IMR-90 (cell line): ENCODE data around the gene SPATA31E1. TPM values are rescaled to one million over a fixed set of nuclear protein-coding genes. Genes with fewer than 3 reads are reported as not detected.

Experiments
- ATAC-seq: fragments of 200-7000 bp; cut with Tn5 transposase; 2 replicates; pipeline ENCODE4 v1.9.1; 2020; ENCODE audit warnings: low read depth, mild to moderate bottlenecking, moderate library complexity
- BruUV-seq: library from RNA; stranded (reverse); fragments of 400-500 nt; replicated peaks from 2 replicates; lab custom pipeline; 2021; lab: Mats Ljungman, UMichigan
- CTCF ChIA-PET: fragments of 300-600 bp; formaldehyde crosslinking; extraction: SDS; loops from one replicate; lab custom pipeline; 2021; ENCODE audit warnings: antibody characterized with exemption; lab: Yijun Ruan, JAX
- POLR2A ChIA-PET: fragments of 300-600 bp; sonication (Branson Sonifier 250); formaldehyde crosslinking; loops from one replicate; lab custom pipeline; 2022; ENCODE audit warnings: antibody characterized with exemption; ENCODE audit not compliant: unreplicated experiment; lab: Charles Lee
- DNase-seq: peaks from one replicate; pipeline ENCODE4 v3.0.0; 2013
- H2AFZ ChIP-seq: replicated peaks from 2 replicates; pipeline ENCODE3; 2013; ENCODE audit warnings: low read length, mild to moderate bottlenecking; ENCODE audit not compliant: poor library complexity
- H2AK5ac ChIP-seq: 2 replicates; pipeline ENCODE4 v1.6.1; 2013; ENCODE audit warnings: low read depth, low read length, inconsistent platforms
- H2AK9ac ChIP-seq: replicated peaks from 2 replicates; pipeline ENCODE3; 2013; ENCODE audit warnings: mild to moderate bottlenecking, low read depth, low read length, moderate library complexity; ENCODE audit not compliant: poor library complexity
- H2BK120ac ChIP-seq: 2 replicates; pipeline ENCODE4 v1.6.1; 2013; ENCODE audit warnings: low read depth, low read length, inconsistent platforms
- H2BK15ac ChIP-seq: 3 replicates; pipeline ENCODE4 v1.6.1; 2013; ENCODE audit warnings: low read depth, low read length, inconsistent platforms
- H2BK20ac ChIP-seq: 2 replicates; pipeline ENCODE4 v1.6.1; 2013; ENCODE audit warnings: low read depth, mild to moderate bottlenecking, inconsistent platforms, low read length, moderate library complexity
- H2BK5ac ChIP-seq: 2 replicates; pipeline ENCODE4 v1.6.1; 2013; ENCODE audit warnings: mild to moderate bottlenecking, low read depth, low read length, inconsistent platforms; ENCODE audit not compliant: poor library complexity, severe bottlenecking
- H3K14ac ChIP-seq: replicated peaks from 2 replicates; pipeline ENCODE4 v1.6.1; 2013; ENCODE audit warnings: low read depth, low read length, inconsistent platforms
- H3K18ac ChIP-seq: 2 replicates; pipeline ENCODE4 v1.6.1; 2013; ENCODE audit warnings: low read depth, low read length, control low read depth
- H3K23ac ChIP-seq: 2 replicates; pipeline ENCODE4 v1.6.1; 2013; ENCODE audit warnings: low read depth, low read length, inconsistent platforms
- H3K27ac ChIP-seq: 2 replicates; pipeline ENCODE4 v1.5.1; 2013; ENCODE audit warnings: mild to moderate bottlenecking, control low read depth, low read length; ENCODE audit not compliant: insufficient read depth
- H3K27me3 ChIP-seq: 2 replicates; pipeline ENCODE4 v1.6.1; 2013; ENCODE audit warnings: low read length; ENCODE audit not compliant: control insufficient read depth, insufficient read depth
- H3K36me3 ChIP-seq: 2 replicates; pipeline ENCODE4 v1.6.1; 2013; ENCODE audit warnings: low read length, mixed read lengths; ENCODE audit not compliant: control insufficient read depth, insufficient read depth
- H3K4ac ChIP-seq: 2 replicates; pipeline ENCODE4 v1.6.1; 2013; ENCODE audit warnings: low read depth, low read length, inconsistent platforms
- H3K4me1 ChIP-seq: 2 replicates; pipeline ENCODE4 v1.6.1; 2013; ENCODE audit warnings: low read length, mixed read lengths; ENCODE audit not compliant: control insufficient read depth, insufficient read depth
- H3K4me2 ChIP-seq: 2 replicates; pipeline ENCODE4 v1.6.1; 2013; ENCODE audit warnings: low read depth, mild to moderate bottlenecking, control low read depth, low read length, moderate library complexity
- H3K4me3 ChIP-seq: 2 replicates; pipeline ENCODE4 v1.5.1; 2013; ENCODE audit warnings: low read depth, mild to moderate bottlenecking, control low read depth, low read length, moderate library complexity; ENCODE audit not compliant: insufficient read depth
- H3K56ac ChIP-seq: 2 replicates; pipeline ENCODE4 v1.6.1; 2013; ENCODE audit warnings: low read length, inconsistent platforms; ENCODE audit not compliant: insufficient read depth; ENCODE audit errors: extremely low read depth
- H3K79me1 ChIP-seq, 2 experiments: 2 replicates each; pipeline ENCODE4 v1.6.1; 2013; ENCODE audit warnings: low read length in 2 of 2, inconsistent platforms in 1 of 2, low read depth in 1 of 2
- H3K9ac ChIP-seq: 2 replicates; pipeline ENCODE4 v1.6.1; 2013; ENCODE audit warnings: low read depth, low read length, control low read depth
- H3K9me1 ChIP-seq: 2 replicates; pipeline ENCODE4 v1.6.1; 2013; ENCODE audit warnings: low read length, inconsistent platforms; ENCODE audit not compliant: insufficient read depth
- H3K9me3 ChIP-seq: 2 replicates; pipeline ENCODE4 v1.6.1; 2013; ENCODE audit warnings: low read length; ENCODE audit not compliant: control insufficient read depth, insufficient read depth
- H4K20me1 ChIP-seq: 2 replicates; pipeline ENCODE4 v1.6.1; 2013; ENCODE audit warnings: low read length, inconsistent platforms; ENCODE audit not compliant: insufficient read depth
- H4K5ac ChIP-seq: 2 replicates; pipeline ENCODE4 v1.6.1; 2013; ENCODE audit warnings: mild to moderate bottlenecking, low read depth, low read length, control low read depth
- H4K8ac ChIP-seq, 2 experiments: 2 replicates each; pipeline ENCODE4 v1.6.1; 2013; ENCODE audit warnings: low read depth in 2 of 2, low read length in 2 of 2, control low read depth in 1 of 2, inconsistent platforms in 1 of 2
- H4K91ac ChIP-seq: 2 replicates; pipeline ENCODE4 v1.6.1; 2013; ENCODE audit warnings: low read depth, low read length, inconsistent platforms; ENCODE audit not compliant: insufficient read depth
- CEBPB ChIP-seq: IDR thresholded peaks from 2 replicates; pipeline ENCODE4 v1.6.1; 2012; ENCODE audit warnings: low read depth, low read length, improper control_type of control experiment
- CHD1 ChIP-seq: IDR thresholded peaks from 2 replicates; pipeline ENCODE4 v1.6.1; 2012; ENCODE audit warnings: low read depth, low read length, improper control_type of control experiment
- CTCF ChIP-seq: conservative IDR thresholded peaks from 2 replicates; pipeline ENCODE4 v1.5.1; 2012; ENCODE audit warnings: mild to moderate bottlenecking, low read depth, low read length, improper control_type of control experiment
- ELK1 ChIP-seq: fragments of 150-350 bp; IDR thresholded peaks from 2 replicates; pipeline ENCODE4 v1.6.1; 2016; ENCODE audit warnings: low read depth, mild to moderate bottlenecking, low read length, moderate library complexity, borderline replicate concordance
- FOS ChIP-seq: fragments of 150-350 bp; IDR thresholded peaks from 2 replicates; pipeline ENCODE4 v1.6.1; 2016; ENCODE audit warnings: low read depth, low read length
- MAZ ChIP-seq: IDR thresholded peaks from 2 replicates; pipeline ENCODE4 v1.6.1; 2012; ENCODE audit warnings: low read depth, mild to moderate bottlenecking, low read length, improper control_type of control experiment, moderate library complexity, borderline replicate concordance
- RCOR1 ChIP-seq: IDR thresholded peaks from 2 replicates; pipeline ENCODE4 v1.6.1; 2012; ENCODE audit warnings: mild to moderate bottlenecking, low read length, improper control_type of control experiment; ENCODE audit not compliant: insufficient replicate concordance
- SMC3 ChIP-seq: fragments of 150-350 bp; IDR thresholded peaks from 2 replicates; pipeline ENCODE4 v1.6.1; 2016; ENCODE audit warnings: low read depth, mild to moderate bottlenecking, antibody characterized with exemption, low read length, moderate library complexity
- USF2 ChIP-seq: fragments of 150-350 bp; IDR thresholded peaks from 2 replicates; pipeline ENCODE4 v1.6.1; 2017; ENCODE audit warnings: mild to moderate bottlenecking, antibody characterized with exemption, low read length, low read depth
- WGBS, 2 experiments: methylation state at CpG; one replicate each; pipeline versions ENCODE4 v1.1.5 to v1.1.7; 2013; ENCODE audit warnings: missing lambda C conversion rate in 2 of 2; ENCODE audit not compliant: insufficient read length in 1 of 2; ENCODE audit errors: extremely low coverage in 2 of 2; 5-methylcytosine and 5-hydroxymethylcytosine counted together
- dilution Hi-C: fragments of 300-500 bp; cut with HindIII; formaldehyde crosslinking; loops from one replicate; pipeline ENCODE4 v1.14.3; 2018; ENCODE audit warnings: low sequenced_read_pairs; ENCODE audit not compliant: unreplicated experiment
- in situ Hi-C: fragments of 300-500 bp; cut with MboI; formaldehyde crosslinking; loops from 3 replicates; pipeline ENCODE4 v1.14.3; 2019; ENCODE audit warnings: low sequenced_read_pairs, inconsistent platforms, mixed read lengths
- intact Hi-C: fragments of 100-400 bp; cut with micrococcal nuclease; formaldehyde crosslinking; loops from 2 replicates; pipeline ENCODE4 v1.10.0; 2022
- polyA plus RNA-seq, 3 experiments: library from polyadenylated mRNA; depleted of rRNA; stranded (reverse); fragments of >200 nt; gene quantifications; 2 replicates each; pipeline ENCODE4 v1.2.3, GENCODE V29; 2012; ENCODE audit warnings: low replicate concordance in 1 of 3
- total RNA-seq: library from RNA; depleted of rRNA; stranded (reverse); fragments of >200 nt; gene quantifications from 2 replicates; pipeline ENCODE4 v1.2.3, GENCODE V29; 2012

The SPATA31E1 gene
- total and polyA plus RNA-seq, 2 of the 4 experiments (the other 2 are of a cell fraction), result 0.03 TPM; not detected in 1

DNA sequence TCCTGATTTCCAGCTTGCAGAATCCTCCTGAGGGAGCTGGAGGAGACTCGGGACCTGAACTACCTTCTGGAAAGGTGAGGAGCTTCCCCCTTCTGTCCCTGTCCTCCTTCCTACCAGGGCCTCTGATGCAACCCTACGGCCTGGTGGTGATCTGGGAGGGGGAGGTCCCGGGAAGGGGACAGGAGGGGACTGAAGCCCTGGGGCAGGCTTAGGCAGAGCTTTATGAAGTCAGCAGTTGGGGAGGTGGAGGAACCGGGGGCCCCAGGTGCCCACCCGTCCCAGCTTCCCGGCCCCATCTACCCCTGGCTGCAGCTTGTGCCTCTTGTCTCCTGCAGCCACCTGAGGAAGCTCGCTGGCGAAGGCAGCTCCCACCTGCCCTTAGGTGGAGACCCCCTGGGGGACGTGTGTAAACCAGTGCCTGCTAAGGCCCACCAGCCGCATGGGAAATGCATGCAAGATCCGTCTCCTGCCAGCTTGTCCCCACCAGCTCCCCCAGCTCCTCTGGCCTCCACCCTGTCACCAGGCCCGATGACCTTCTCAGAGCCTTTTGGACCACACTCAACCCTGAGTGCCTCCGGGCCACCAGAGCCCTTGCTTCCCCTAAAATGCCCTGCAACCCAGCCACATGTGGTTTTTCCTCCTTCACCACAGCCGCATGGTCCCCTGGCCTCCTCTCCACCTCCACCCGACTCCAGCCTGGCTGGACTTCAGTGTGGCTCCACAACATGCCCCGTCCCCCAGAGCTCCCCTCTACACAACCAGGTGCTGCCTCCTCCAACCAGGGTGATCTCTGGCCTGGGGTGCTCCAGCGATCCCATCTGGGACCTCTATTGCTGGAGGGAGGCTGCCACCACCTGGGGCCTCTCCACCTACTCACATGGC, 2.1 kb downstream of the SPATA31E1 start:
- Histone ChIP-seq H3K4me3 (no peak overlapping the region), H3K9me3 (no peaks in the 10 kb centered on the region), H3K36me3 (no peaks in the 10 kb centered on the region), H3K23ac (no peak overlapping the region), H3K27me3 (no peaks in the 10 kb centered on the region), H3K56ac (no peak overlapping the region), H3K18ac (no peak overlapping the region), H3K14ac (no peak overlapping the region), H2BK15ac (no peak overlapping the region), H4K91ac (no peak overlapping the region), H2AK5ac (no peak overlapping the region), H3K4me1 (peaks cover 5% of the 10 kb centered on the region), H3K27ac (no peak overlapping the region), H3K4ac (no peak overlapping the region), H3K9ac (no peak overlapping the region), H2BK5ac (no peak overlapping the region), H2BK20ac (no peak overlapping the region), H2AFZ (peak overlapping the region; percentile 58), H4K20me1 (no peaks in the 10 kb centered on the region), H2BK120ac (no peak overlapping the region), H3K9me1 (no peaks in the 10 kb centered on the region), H4K8ac (no peak overlapping the region), H3K79me1 (no peaks in the 10 kb centered on the region), H3K4me2 (no peak overlapping the region), H2AK9ac (no peak overlapping the region), H4K5ac (no peak overlapping the region)
- in situ Hi-C loops (no loop called here), dilution Hi-C loops (no loop called here), intact Hi-C loops (no loop called here)
- DNase-seq (no peak), ATAC-seq (no peak)
- ChIA-PET POLR2A (no interaction called here), CTCF (no interaction called here)
- BruUV-seq, result no TSS peak
- 96% methylated on average over 4 of the region's 17 CpGs; no CpG with 5 or more reads in 1 of the 2 experiments for WGBS, 2 experiments
- TF ChIP-seq RCOR1 (no peak), MAZ (no peak), CEBPB (no peak), ELK1 (no peak), FOS (no peak), SMC3 (no peak), USF2 (no peak), CTCF (no peak), CHD1 (no peak)
